Motor neuron (in vitro differentiated cells): ENCODE data around the gene FCGR3B. TPM values are rescaled to one million over a fixed set of nuclear protein-coding genes. Genes with fewer than 3 reads are reported as not detected.
"Not testable (repeated sequence)": the region's sequence is repeated elsewhere in the genome, so short reads cannot be mapped to it uniquely, and the experiment has no call there.

Experiments used
- ATAC-seq, 8 experiments: fragments of 200-7000 bp; cut with Tn5 transposase; replicated peaks in 6 of 8; 2 replicates each; pipeline ENCODE4 v1.8.0; 2021; ENCODE audit warnings: mild to moderate bottlenecking in 8 of 8, moderate library complexity in 8 of 8
- H3K27ac ChIP-seq, 2 donors: fragments of 250-450 bp; sonication (Bioruptor Pico); 2 replicates each; pipeline ENCODE4 v1.9.0; 2021; ENCODE audit warnings: antibody characterized with exemption in 2 of 2, mild to moderate bottlenecking in 2 of 2, moderate library complexity in 1 of 2
- H3K4me1 ChIP-seq, 2 donors: fragments of 250-450 bp; sonication (Bioruptor Pico); replicated peaks in 1 of 2; 2 replicates each; pipeline ENCODE4 v1.6.1; 2021; ENCODE audit warnings: antibody characterized with exemption in 2 of 2, mild to moderate bottlenecking in 2 of 2, moderate library complexity in 1 of 2
- H3K4me3 ChIP-seq, 5 donors: fragments of 250-450 bp; sonication (Bioruptor Pico); 2 replicates each; pipeline ENCODE4 v1.9.0; 2021; ENCODE audit warnings: antibody characterized with exemption in 5 of 5, mild to moderate bottlenecking in 5 of 5, moderate library complexity in 4 of 5
- WGBS, 10 experiments: fragments of 450-650 bp; shearing (Covaris generic); methylation state at CpG; one replicate each; pipeline ENCODE4 v1.0.0; 2022; 5-methylcytosine and 5-hydroxymethylcytosine counted together
- in situ Hi-C, 9 experiments: fragments of 400-800 bp; cut with MboI; loops; one replicate each; pipeline ENCODE4 v1.15.0; 2021; ENCODE audit warnings: low sequenced_read_pairs in 9 of 9, low pct_unique_long_range_greater_than_20kb in 2 of 9; ENCODE audit not compliant: unreplicated experiment in 9 of 9
- total RNA-seq, 8 experiments: library from RNA; unstranded; fragments of 300-600 nt; gene quantifications; 2 replicates each; pipeline versions ENCODE4 v1.2.3 to v1.2.4, GENCODE V29; 2022

The FCGR3B gene
- 1 to 10 TPM in 1 of 8 experiments, under 1 TPM in 3, not detected in 4; 0.14 to 1.7 (median 0.37) TPM for total RNA-seq

DNA sequence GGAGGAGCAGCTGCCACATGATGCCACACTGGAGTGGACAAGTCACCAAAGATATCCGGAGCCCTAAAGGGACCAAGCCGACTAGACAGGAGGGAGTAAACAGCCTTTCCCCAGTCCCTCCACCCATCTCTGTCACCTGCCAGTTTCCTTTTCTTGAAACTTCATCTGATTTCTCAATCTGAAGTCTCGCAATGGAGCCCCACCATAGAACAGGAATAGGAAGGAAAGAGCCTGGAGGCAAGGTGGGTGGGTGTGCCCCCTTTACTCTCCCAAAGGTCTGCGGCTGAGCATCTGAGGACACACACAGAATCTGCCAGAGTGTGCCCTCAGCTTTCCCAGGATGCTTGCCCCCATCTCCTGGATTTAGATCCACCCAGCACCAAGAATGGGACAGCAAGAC, at the start of gene FCGR3B:
Gene FCGR3B (minus strand): TSS at position 101 of the 400 bp plus-strand sequence. CDS start 82 bp downstream, at position 19.
- in situ Hi-C loops, result loop anchor here in 2 of 9 experiments (25.0 kb wide), 1 partner anchor 106 kb away; the partner anchor contains the start of gene DUSP12 (in 2 of the 2)
- no peak within 1 kb of the TSS for H3K4me3 ChIP-seq
- ATAC-seq, result no peak
- no peak within 1 kb of the TSS for H3K27ac ChIP-seq
- no peaks in the 10 kb centered on the region for H3K4me1 ChIP-seq
- WGBS, 10 experiments, result 60 to 83% (median 73%) methylated on average over 1 to 3 of the region's 4 CpGs; no CpG with 5 or more reads in 7 of the 10 experiments

DNA sequence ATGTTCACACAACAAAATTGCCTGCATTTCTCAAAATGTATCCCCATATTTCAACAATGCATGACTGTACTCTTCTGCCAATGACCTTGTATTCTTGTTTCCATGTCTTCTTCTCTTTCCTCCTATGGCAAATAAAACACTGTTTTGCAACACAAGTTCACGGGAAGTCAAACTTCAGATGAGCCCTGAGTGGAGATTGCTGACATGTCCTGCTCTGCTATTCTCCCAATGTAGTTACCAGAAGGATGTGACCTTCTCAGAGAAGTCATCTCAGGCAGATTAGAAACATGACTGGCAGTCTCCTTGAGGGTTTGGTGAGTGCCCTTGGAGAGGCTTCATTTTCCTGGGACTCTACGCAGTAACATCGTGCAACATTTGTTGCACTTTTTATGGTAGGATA, 47.5 kb upstream of the FCGR3B start:
- Histone ChIP-seq H3K4me1 (no peaks in the 10 kb centered on the region), H3K4me3 (no peak overlapping the region), H3K27ac (no peak overlapping the region)
- 73 to 100% (median 85%) methylated on average over 1 to 3 of the region's 3 CpGs; no CpG with 5 or more reads in 3 of the 10 experiments for WGBS, 10 experiments
- no peak for ATAC-seq
- in situ Hi-C loops, result no loop called here

DNA sequence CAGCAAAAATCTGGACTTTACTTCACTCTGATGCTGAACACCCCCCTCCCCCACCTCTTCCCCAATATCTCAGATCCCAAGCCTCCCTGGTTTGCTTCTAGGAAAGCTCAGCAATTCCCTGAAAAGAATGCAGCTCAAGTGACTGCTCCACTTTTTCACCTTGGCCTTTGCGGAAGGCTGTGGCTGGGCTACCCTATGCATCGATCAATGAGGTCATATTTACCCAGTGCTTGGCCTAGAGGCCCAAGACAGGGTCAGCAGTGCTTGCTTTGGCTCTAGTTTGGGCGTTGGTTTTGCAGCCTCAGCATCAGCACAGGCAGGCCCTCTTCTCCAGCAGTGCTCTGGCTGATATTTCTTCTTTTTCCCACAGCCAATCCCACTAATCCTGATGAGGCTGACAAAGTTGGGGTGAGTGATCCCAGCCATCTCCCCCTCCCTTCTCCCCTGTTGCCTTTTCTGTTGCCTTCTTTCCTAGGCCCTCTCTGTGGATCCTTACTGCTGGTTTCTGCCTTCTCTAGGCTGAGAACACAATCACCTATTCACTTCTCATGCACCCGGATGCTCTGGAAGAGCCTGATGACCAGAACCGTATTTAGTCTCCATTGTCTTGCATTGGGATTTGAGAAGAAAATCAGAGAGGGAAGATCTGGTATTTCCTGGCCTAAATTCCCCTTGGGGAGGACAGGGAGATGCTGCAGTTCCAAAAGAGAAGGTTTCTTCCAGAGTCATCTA, 46.1 kb upstream of the FCGR3B start:
- 40 to 100% (median 65%) methylated on average over 1 to 5 of the region's 5 CpGs; no CpG with 5 or more reads in 3 of the 10 experiments for WGBS, 10 experiments
- in situ Hi-C loops, result no loop called here
- Histone ChIP-seq H3K4me3 (no peak overlapping the region), H3K27ac (no peak overlapping the region), H3K4me1 (no peaks in the 10 kb centered on the region)
- ATAC-seq, result peak in 2 of 8 experiments; percentile 7 to 25

GRCh38 chr1:161676441-161676840, 45.5 kb upstream of the FCGR3B start:
- in situ Hi-C loops, result no loop called here
- no peak for ATAC-seq
- H3K4me3 ChIP-seq, result no peak overlapping the region
- no peak overlapping the region for H3K27ac ChIP-seq
- H3K4me1 ChIP-seq, result no peaks in the 10 kb centered on the region
- WGBS, 10 experiments, result 70 to 100% (median 75%) methylated on average over 1 to 2 of the region's 2 CpGs; no CpG with 5 or more reads in 6 of the 10 experiments

DNA sequence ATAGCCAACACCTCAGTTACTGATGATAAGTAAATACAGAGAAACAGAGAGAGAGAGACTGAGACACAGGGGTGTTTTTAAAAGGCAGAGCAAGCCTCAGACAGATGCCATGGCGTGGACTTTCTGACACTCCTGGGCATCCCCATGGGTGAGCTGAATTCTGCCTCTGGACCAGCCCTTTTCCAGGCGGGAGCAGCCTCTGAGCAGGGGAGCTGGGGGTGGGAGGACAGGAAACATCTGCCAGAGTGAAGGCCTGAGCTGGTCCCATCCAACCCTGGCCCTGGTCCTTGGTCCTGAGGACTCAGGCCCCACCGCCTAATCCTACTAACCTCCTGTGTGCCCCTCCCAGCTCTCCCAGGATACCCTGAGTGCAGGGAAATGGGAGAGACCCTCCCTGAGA, 43.9 kb upstream of the FCGR3B start:
- H3K4me3 ChIP-seq, H3K27ac ChIP-seq, in situ Hi-C loops, ATAC-seq, H3K4me1 ChIP-seq: not testable (repeated sequence)
- 40% methylated on average over 1 of the region's 3 CpGs; no CpG with 5 or more reads in 9 of the 10 experiments for WGBS, 10 experiments

DNA sequence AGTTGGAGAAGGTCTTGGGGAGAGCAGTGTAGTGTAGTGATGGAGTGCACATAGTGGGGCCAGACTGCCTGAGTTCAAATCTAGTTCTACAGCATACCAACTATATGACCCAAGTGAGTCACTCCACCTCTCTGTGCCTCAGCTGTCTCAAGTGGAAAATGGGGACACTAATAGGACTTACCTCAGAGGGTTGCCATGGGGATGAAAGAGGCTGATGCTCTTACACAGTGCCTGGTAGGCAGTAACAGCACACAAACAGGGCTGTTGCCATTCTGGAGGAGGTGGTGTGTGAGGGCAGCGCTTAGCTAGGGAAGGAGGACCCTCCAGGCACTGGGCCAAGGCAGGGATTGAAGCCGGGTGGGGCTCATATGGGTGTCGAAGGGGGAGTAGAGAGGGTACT, 43.5 kb upstream of the FCGR3B start:
- H3K27ac ChIP-seq, ATAC-seq, H3K4me1 ChIP-seq, H3K4me3 ChIP-seq, in situ Hi-C loops: not testable (repeated sequence)
- no CpG with 5 or more reads among the region's 3 CpGs for WGBS, 10 experiments

DNA sequence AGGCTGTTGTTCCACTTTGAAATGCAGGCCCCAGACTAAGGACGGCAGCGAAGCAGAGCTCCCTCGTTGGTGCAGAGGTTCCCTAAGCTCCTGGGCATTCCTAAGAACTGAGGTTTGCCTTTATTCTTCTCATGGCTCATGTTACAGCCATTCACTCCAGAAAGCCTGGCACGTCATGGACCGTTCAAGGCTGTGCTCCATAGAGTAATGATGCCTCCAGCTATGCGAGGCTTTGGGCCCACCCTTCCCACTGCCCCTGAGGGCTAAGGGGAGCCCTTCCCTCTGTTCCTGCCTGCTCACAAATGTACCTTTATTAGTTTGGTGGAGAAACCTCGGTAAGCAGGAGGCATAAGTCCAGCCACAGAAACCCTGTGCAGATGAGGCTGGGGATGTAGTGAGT, 42.5 kb upstream of the FCGR3B start:
- in situ Hi-C loops, H3K4me1 ChIP-seq, H3K4me3 ChIP-seq, H3K27ac ChIP-seq: not testable (repeated sequence)
- peak in 3 of 8 experiments; percentile 24 to 80 (median 76) for ATAC-seq
- no CpG with 5 or more reads among the region's 7 CpGs for WGBS, 10 experiments

GRCh38 chr1:161671045-161672020, 40.4 kb upstream of the FCGR3B start:
- H3K27ac ChIP-seq, H3K4me3 ChIP-seq, in situ Hi-C loops, H3K4me1 ChIP-seq: not testable (repeated sequence)
- peak in 7 of 8 experiments; percentile 18 to 85 (median 62) for ATAC-seq
- 37 to 80% (median 50%) methylated on average over 2 to 6 of the region's 15 CpGs; no CpG with 5 or more reads in 5 of the 10 experiments for WGBS, 10 experiments

- H3K4me1 ChIP-seq, result not testable (repeated sequence)
Observed at GRCh38 chr1:161664689-161665088, 33.7 kb upstream of the FCGR3B start.

GRCh38 chr1:161663569-161663968, 32.6 kb upstream of the FCGR3B start:
- H3K4me1 ChIP-seq, H3K4me3 ChIP-seq, ATAC-seq, H3K27ac ChIP-seq, in situ Hi-C loops: not testable (repeated sequence)
- no CpG with 5 or more reads among the region's 1 CpG for WGBS, 10 experiments

More at GRCh38 chr1:161664689-161665088, 33.7 kb upstream of the FCGR3B start:
- H3K27ac ChIP-seq, ATAC-seq, in situ Hi-C loops, H3K4me3 ChIP-seq: not testable (repeated sequence)
- no CpG with 5 or more reads among the region's 4 CpGs for WGBS, 10 experiments

- H3K4me3 ChIP-seq, in situ Hi-C loops, H3K4me1 ChIP-seq, ATAC-seq, H3K27ac ChIP-seq: not testable (repeated sequence)
- WGBS, 10 experiments, result no CpG with 5 or more reads among the region's 4 CpGs
Observed at GRCh38 chr1:161662684-161663339, 31.8 kb upstream of the FCGR3B start, which contains the start of gene FCGR2B. Gene FCGR2B, plus strand, starts transcription at chr1:161663143. Its CDS starts 99 bp downstream, at chr1:161663242.

DNA sequence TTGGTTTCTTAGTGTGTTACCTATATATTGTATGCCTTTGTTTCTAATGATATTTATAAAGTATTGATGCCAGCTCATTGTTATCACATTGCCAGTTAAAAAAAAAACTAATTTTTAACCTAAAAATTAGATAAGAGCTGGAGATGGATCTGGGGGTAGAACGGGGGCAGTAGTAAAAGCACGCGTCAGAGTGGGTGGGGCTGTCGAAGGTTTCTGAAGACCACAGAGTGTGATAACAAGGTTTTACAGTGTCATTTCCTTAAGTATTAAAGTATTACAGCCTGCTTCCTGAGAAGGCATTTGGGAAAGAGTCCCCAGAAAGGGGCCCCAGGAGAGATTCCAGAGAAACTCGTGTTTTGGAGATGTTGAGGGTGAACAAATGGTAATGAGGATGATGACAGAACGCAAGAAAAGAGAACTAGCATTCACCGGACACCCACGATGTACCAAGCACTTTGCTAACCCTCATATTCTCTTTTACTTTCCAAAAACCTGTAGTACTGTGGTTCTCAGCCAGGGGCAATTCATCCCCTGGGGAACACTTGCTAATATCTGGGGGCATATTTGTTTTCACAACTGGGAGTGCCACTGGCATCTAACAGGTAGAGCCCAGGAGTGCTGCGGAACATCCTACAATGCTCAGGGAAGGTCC, 30.8 kb upstream of the FCGR3B start:
- no CpG with 5 or more reads among the region's 9 CpGs for WGBS, 10 experiments
- in situ Hi-C loops, result not testable (repeated sequence)
- peak in 3 of 8 experiments; percentile 41 to 72 (median 66) for ATAC-seq

More for the DNA sequence above, 30.8 kb upstream of the FCGR3B start:
- H3K4me1 ChIP-seq, H3K27ac ChIP-seq, H3K4me3 ChIP-seq: not testable (repeated sequence)
